T-helper 1 cell treated with Interleukin-12 subunit alpha and Interleukin-12 subunit beta and Interleukin-4 antibody, amounts not matched to agents 30 ng/mL and 1 ng/mL, for 36 hours (primary cell): ENCODE results near the gene KHNYN. TPM values are rescaled to one million over a fixed set of nuclear protein-coding genes. Genes with fewer than 3 reads are reported as not detected.
"Not testable (repeated sequence)": the region's sequence is repeated elsewhere in the genome, so short reads cannot be mapped to it uniquely, and the experiment has no call there.

Source experiments
- intact Hi-C: fragments of 100-400 bp; cut with micrococcal nuclease; formaldehyde crosslinking; loops from one replicate; pipeline ENCODE4 v1.15.1; 2024
- total RNA-seq: library from RNA; stranded (reverse); gene quantifications from 2 replicates; pipeline ENCODE4 v1.2.3, GENCODE V29; 2022

Gene KHNYN
- total RNA-seq, 1 donor from 2014 or later: 101 TPM

- intact Hi-C loops: loop anchor here (1.0 kb wide), 2 partner anchors 103 to 128 kb away; no protein-coding TSS in a partner anchor
Observed at GRCh38 chr14:24436355-24437019, 6.7 kb downstream of the KHNYN start.

DNA sequence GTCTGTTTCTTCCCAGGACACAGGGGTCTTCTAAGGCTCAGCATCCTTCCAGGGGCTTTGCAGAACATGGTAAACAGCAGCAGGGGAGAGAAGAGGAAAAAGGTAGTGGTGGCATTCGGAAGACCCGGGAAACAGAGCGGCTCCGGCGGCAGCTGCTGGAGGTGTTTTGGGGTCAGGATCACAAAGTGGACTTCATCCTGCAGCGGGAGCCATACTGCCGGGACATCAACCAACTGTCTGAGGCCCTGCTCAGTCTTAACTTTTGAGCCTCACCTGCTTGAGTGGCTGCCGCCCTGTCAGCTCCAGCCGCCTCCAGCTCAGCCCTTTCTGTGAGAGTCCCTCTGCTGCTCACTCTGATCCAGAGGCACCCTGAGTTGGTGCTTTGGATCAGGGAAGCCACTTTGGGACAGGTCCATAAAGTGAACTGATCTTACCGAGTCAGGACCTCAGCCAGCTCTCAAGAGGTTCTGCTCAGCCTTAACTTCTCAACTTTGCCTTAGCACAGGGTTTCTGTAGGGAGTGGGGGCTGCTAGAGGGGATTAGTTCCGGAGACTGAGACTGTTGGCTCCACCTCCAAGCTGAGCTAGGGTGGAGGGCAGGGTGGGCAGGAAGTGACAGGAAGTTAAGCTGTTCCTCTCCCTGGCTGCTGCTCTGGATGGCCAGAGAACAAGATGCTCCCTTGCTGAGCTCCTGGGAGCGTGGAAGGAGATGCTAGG lies 7.4 kb downstream of the KHNYN start:
- intact Hi-C loops: no loop called here

DNA sequence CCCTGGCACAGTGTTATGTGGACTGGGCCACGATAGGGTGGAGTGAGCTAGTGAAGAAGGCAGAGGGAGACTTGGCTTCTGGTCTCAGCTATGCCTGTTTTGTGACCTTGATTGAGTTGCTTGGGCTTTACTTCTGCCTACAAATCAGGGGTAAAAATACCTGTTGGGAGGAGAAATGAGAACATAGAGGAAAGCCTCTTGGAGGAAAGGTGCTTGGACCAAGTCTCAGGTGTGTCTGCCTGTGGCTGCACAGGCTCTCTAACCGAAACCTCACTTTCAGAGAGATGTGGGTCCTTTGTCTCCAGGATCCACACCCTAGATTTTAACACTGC lies 7.9 kb downstream of the KHNYN start:
- intact Hi-C loops: no loop called here

DNA sequence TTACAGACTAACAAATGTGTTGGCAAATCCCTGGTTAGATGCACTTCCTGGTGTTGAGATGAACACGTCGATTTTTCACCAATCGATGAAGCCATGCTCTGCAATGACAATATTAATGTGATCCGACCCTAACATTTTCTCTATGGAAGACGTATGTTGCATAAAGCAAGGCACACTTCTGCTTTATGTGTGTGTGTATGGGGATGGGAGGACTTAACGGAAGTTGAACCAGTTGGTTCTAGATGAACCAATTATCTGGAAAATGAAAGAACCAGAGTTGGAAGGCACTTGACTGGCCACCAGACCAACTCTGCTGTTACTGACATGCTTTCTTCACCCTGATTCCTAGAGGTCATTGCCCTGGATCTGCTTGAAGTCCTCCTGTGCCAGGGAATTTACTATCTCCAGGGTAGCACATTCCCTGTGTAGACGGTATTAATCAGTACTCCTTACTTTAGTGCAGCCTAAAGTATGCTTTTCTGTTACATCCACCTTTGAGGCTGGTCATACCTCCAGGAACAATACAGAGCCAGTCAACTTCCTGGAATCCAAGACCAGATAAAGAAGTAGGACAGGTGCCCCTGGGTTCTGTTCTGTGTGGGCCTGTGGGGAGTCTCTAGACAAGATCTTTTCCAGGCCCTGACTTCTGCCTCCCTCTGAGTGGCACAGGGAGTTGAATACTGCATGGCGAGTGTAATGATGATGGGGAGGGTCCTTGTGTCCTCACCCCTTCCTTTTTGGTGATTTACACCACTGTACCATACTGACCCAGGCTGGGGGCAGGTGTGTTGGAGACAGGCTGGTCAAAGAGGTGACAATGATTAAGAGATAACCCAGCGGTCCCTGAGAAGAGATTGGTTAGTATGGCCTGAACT lies 8.7 kb downstream of the KHNYN start:
- intact Hi-C loops: no loop called here

GRCh38 chr14:24439257-24439656 lies 9.5 kb downstream of the KHNYN start:
- intact Hi-C loops: no loop called here

- intact Hi-C loops: loop anchor here (5.0 to 10.0 kb wide), 3 partner anchors 167 to 1345 kb away; partner anchors contain the start of genes ACIN1, C14orf119, GZMH and PABPN1
Observed at GRCh38 chr14:24439830-24440605, 10.3 kb downstream of the KHNYN start.

GRCh38 chr14:24440606-24441399 lies 11.0 kb downstream of the KHNYN start:
- intact Hi-C loops: loop anchor here (5.0 to 10.0 kb wide), 3 partner anchors 166 to 1346 kb away; partner anchors contain the start of genes ACIN1, C14orf119, GZMH and PABPN1

DNA sequence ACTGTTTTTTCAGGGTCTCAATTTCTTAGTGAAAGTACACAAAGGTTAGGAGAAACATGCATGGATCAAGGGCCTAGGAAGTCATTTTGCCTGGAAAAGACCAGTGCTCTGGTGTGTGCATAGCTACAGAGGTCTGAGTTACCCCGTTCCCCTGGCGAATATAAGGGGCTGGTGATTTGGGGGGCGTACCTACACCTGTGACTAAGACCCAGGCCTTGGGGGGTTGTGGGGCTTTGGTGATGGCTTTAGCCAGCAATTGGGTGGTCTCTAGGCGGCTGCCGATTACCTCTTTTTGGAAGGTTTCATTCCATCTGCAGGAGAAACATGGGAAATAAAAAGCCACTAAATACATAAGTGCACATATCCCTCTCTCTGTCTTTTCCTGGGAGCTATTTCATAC lies 11.7 kb downstream of the KHNYN start:
- intact Hi-C loops: loop anchor here (5.0 to 10.0 kb wide), 3 partner anchors 166 to 1347 kb away; partner anchors contain the start of genes ACIN1, C14orf119, GZMH and PABPN1

- intact Hi-C loops: loop anchor here (1.0 to 10.0 kb wide), 23 partner anchors 11 to 1347 kb away; partner anchors contain the start of genes ACIN1, C14orf119, DCAF11 and DHRS1
Observed at GRCh38 chr14:24441904-24442239, 12.1 kb downstream of the KHNYN start.

DNA sequence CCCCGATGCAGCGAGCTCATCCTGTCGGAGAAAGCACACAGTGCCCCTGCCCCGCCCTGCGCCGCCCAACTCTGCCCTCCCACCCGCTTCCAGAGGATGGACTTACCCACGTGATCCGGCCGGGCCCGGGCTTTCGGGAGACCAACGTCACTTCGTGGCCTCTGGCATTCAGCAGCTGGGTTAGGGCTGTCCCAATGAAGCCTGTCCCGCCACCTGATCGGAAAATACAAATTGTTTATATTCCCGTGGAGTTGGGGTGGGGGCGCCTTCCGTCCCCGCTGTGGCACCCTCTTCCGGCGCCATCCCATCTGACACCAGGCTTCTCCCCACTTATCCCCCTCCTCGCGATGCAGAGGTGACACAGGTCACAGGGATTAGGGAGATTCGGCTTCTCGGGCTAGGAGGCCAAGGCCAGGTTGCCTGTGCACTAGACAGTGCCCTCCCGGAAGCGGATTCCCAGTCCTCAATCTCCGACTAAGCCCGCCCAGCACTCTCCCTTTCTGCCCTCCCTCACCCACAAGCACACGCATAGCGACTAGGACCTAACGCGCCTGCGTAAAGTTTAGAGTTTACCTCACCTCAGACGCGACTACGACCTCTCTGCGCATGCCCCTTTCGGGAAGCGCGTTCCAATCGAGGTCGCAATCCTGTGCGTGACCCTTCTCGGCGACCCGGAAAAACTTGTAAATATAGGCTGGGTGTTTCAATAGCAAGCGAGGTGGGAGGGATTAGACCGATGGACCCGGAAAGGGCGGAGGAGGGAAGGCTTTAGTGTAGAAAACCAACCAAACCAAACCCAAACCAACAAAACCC lies 12.7 kb downstream of the KHNYN start, which contains the start of gene SDR39U1:
Gene SDR39U1, minus strand, starts transcription at position 537 of the 813 bp plus-strand sequence. Its CDS starts 7 bp downstream, at position 530.
- intact Hi-C loops: loop anchor here (1.0 to 10.0 kb wide), 23 partner anchors 11 to 1348 kb away; partner anchors contain the start of genes ACIN1, C14orf119, DCAF11 and DHRS1

- intact Hi-C loops: loop anchor here (2.0 to 10.0 kb wide), 6 partner anchors 164 to 1348 kb away; partner anchors contain the start of genes ACIN1, C14orf119, GZMH and PABPN1
Observed at GRCh38 chr14:24443053-24443665, 13.4 kb downstream of the KHNYN start.

DNA sequence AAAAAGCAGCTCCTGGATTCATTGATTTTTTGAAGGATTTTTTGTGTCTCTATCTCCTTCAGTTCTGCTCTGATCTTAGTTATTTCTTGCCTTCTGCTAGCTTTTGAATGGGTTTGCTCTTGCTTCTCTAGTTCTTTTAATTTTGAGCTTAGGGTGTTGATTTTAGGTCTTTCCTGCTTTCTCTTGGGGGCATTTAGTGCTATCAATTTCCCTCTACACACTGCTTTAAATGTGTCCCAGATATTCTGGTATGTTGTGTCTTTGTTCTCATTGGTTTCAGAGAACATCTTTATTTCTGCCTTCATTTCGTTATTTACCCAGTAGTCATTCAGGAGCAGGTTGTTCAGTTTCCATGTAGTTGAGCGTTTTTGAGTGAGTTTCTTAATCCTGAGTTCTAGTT lies 21.1 kb downstream of the KHNYN start:
- intact Hi-C loops: not testable (repeated sequence)

- intact Hi-C loops: no loop called here
Observed at GRCh38 chr14:24456980-24457379, 27.2 kb downstream of the KHNYN start.

DNA sequence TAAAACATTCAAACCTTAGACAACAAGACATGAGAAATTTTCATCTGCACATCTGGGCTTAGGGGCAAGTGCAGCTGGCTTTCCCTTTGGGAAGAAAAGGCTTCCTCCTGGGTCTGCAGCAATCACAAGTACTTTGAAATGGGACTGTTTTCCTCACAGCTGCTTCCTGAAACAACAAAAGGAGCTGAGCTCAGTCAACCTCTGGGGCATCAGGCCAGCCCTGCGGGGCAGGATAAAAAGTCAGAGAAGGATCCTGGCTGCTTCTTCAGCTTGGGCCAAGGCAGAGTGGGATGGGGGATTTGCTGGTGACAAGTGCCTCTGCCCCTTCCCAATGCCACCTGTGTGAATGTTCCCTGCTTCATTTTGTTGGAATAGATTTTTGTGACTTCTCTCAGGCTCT lies 29.0 kb downstream of the KHNYN start:
- intact Hi-C loops: no loop called here

DNA sequence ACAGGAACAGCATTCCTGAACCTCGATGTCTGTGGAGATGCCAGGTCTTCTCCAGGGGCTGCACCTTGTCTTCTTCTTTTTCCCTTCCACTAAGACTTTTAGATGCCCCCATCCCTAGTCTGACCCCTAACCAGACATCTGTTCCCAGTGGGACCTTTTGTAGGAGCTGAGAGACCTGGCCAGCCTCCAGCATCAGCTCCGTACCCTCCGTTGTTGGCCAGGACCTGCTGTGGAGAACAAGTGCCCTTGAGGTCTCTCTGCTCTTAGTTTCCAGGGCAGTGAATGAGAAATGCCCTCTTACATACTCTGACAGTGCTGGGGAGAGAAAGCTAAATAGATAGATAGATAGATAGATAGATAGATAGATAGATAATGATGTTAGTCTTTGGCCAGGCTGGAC lies 29.6 kb downstream of the KHNYN start:
- intact Hi-C loops: no loop called here

- intact Hi-C loops: no loop called here
Observed at GRCh38 chr14:24461336-24461735, 31.6 kb downstream of the KHNYN start.

DNA sequence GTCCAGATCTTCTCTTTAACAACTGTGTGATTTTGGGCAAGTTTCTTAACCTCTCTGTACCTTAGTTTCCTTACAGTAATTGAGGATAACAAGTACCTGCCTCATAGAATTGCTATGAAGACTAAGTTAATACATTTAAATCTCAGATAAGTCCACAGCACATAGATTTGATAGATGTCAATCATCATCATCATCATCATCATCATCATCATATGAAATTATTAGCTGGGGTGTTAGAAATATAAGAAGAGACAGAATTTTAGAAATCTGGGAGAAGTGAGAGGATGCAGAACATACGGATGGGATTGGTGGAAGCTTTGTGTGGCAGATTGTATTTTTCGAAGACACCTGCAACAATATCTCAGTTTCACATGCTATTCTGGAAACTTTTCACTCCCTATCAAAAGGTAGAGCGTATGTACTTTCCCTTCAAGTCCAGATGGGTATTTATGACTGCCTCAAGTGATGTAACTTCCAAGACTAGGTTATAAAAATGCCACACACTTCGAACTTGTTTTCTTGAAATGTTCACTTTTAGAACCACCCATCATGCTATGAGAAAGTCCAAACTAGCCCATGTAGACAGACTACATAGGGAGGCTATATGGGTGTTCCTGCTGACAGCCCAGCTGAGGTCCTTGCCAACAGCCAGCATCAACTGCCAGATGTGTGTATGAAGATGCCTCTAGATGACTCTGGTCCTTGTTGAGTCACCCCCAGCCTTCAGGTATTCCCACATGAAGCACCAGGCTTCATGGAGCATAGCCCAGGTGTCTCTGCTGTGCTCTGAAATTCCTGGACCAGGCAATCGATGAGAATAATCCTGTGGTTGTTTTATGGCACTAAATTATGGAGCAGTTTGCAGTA lies 33.5 kb downstream of the KHNYN start:
- intact Hi-C loops: no loop called here
